HuH-7 (cell line): ENCODE measurements around the gene NFKBIE.

Experiments
- DNase-seq: peaks from one replicate; pipeline ENCODE4 v3.0.0; 2011; ENCODE audit warnings: low spot score

NFKBIE gene

DNA sequence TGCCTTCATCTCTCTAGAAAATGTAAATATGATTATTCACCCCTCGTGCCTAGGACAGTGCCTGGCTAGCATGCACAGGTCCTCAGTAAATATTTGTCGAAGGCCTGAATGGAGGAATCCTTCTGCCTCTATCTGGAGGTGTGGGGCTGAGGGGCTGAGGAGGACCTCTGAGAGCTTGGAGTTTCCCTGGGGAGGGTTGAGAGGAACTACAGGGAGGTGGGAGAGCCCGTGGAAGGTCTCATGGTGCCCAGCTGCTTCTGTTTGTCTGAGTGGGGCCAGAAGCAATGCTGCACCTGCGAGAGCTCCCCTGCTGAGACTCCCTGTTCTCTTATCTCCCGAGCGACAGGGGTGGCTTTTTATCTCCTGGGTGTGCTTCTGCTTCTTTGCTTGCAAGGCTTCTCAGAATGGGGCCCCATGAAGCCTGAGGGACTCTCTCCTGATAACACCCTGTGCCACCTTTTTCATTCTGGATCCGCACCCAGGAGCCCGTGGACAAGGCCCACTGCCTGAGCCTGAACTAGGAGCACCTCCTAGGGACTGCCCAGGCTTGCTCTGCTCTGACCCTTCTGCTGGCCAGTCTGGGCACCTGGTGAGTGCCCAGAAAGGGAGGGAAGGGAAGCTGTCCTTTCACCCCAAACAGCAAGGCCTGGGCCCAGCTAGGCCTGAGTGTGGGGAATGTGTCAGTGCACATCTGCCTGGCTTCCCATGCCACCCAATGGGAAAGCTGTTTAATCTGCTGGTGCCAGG lies 39.6 kb downstream of the NFKBIE start:
- no peak for DNase-seq

DNA sequence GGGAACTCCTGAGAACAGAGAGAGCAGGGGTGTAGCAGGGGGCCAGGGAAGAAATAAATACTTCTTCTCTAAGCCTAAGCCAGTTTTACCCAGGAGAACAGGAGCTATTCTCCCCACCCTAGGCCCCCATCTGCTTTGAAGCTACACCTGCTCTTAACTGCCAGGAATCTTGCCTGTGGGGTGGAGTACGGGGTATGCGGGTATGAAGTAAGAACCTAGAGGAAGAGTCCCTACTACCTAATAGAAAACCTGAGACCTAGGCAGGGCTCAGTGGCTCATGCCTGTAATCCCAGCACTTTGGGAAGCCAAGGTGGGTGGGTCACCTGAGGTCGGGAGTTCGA lies 40.4 kb downstream of the NFKBIE start:
- DNase-seq, result no peak

GRCh38 chr6:44224029-44224964 lies 41.1 kb downstream of the NFKBIE start:
- DNase-seq, result no peak

DNA sequence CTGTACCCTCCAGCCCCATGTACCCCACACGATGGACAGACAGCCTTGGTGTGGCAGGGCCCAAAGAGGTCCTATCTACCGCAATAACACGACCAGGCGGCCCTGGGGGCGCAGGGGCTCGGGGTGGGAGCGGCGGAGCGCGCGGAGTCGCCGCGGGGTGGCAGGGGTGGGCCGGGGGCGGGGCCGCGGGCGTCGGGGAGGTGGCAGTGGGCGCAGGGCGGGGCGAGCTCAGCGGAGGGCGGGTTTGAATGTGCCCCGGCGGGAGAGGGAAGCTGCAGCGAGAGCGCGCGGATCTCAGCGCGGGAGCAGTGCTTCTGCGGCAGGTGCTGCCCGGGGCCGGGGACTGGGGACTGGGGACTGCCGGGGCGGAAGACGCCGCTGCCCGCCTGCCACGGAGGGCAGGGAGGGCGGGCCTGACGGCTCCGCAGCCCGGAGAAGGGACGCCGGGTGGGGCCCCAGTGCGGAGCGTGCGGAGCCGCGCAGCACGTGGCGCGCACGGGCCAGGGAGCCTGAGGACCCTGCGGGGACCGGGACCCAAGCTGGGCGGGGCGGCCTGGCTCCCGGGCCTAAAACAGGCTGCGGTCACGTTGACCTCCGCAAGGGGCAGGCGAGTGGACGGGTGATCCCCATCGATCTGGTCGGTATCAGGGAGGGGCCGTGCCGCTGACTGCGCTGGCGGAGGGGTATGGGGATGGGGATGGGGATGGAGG lies 41.9 kb downstream of the NFKBIE start, which contains the start of gene SLC29A1:
Gene SLC29A1, plus strand, starts transcription at position 277 of the 710 bp plus-strand sequence. CDS start 3,719 bp downstream, outside the sequence.
- peak; percentile 84 for DNase-seq

DNA sequence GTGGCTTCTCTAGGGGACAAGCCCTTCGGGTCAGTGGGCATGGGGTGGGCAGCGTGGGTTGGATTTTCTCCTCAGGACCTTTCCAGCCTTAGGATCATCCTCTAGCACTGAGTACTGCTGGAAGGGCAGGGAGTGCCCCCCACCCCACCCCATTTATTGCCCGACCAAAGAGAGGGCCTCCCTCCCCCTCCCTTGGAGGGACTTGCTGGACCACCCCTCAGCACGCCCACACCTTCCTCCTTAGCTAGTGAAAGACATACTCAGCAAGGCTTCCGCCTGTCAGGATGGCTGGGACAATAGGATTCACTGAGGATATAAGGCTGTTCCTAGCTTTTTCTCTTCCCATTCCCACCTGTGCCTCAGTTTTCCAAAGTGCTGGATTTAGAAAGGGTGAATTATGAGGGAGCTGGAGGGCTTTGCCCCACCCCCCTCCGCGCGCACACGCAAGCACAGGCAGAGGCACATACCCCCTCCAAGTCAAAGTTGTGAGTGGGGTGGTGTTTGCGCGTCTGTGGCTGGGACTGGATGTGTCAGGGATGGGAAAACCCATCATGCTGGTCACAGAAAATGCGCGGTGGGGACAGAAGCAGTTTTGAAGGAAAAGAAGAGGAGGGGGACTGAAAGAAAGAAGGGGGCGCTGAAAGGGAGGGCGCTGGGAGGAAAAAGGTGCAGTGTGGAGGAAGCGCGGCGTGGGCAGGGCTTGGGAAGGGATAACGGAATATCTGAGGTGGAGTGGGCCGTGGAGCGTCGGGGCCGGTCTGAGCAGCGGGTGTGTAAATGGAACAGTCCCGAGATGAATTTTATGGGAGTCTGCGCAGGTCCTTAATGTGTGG lies 42.6 kb downstream of the NFKBIE start:
- no peak for DNase-seq

DNA sequence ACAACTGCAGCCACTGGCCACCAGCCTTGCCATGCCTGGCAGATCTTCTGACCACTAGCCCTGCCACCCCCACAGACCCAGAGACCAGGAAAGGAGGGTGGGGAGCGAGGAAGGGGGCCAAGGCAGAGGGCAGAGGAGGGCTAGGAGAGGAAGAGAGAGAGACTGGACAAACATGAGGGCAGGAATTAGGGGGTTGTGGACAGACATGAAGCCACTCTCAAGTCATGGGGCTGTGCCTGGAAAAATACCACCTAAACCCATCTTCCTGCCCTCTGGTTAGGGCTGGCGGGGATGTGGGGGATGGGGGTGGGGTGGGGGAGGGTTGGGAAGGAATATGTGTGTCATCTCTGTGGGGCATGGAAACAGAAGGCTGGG lies 43.4 kb downstream of the NFKBIE start:
- no peak for DNase-seq

DNA sequence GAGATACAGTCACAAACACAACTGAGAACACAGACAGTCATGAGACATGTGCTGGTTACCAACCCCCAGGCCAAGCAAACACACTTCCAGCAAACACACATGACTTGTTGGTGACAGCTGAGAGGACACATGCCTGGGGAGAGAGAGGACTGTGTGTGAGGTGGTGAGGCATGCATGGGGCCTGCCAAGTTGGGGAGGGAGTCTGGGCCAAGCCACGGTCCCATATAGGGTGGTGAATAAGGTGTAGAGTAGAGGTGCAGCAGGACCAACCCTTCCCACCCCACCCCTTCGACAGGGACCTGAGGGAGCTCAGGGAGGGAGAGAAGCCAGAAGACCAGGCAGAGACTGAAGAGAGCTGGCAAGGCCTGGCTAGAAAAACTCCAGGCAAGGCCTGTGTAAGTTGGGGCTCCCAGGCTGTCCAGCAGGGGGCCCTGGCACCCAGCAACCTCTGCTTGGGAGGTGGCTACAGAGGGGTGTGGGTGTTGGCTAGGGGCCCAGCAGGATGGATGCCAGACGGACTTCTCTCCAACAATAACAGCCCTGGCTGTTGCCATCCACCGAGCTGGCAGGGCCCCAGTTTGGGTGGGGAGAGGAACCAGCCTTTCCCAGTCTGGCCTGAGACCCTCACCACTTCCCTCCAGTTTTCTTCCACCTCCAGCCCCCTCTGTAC lies 43.9 kb downstream of the NFKBIE start:
- peak; percentile 78 for DNase-seq

GRCh38 chr6:44220913-44221290 lies 44.4 kb downstream of the NFKBIE start:
- DNase-seq, result no peak

- no peak for DNase-seq
Observed at GRCh38 chr6:44219815-44220784, 45.3 kb downstream of the NFKBIE start.

GRCh38 chr6:44219053-44219814 lies 46.1 kb downstream of the NFKBIE start:
- DNase-seq, result peak; percentile 78

GRCh38 chr6:44217332-44218143 lies 47.8 kb downstream of the NFKBIE start:
- no peak for DNase-seq

- DNase-seq, result no peak
Observed at GRCh38 chr6:44216677-44217331, 48.5 kb downstream of the NFKBIE start, which contains the start of gene MYMX. Gene MYMX, plus strand, starts transcription at chr6:44216926. Its CDS starts 546 bp downstream, at chr6:44217472.

GRCh38 chr6:44214307-44214706 lies 51.0 kb downstream of the NFKBIE start:
- DNase-seq, result no peak

GRCh38 chr6:44211284-44211683 lies 54.1 kb downstream of the NFKBIE start:
- no peak for DNase-seq
